A549 (cell line): ENCODE data around the gene YWHAG. TPM values are rescaled to one million over a fixed set of nuclear protein-coding genes. Genes with fewer than 3 reads are reported as not detected.

Source experiments
- ATAC-seq, 2 experiments: fragments of 200-7000 bp in 1 of 2; fragments of >200 bp in 1 of 2; cut with Nextera tagmentation in 1 of 2; cut with Tn5 transposase in 1 of 2; 3 replicates each; pipeline versions ENCODE4 v1.8.0 to v1.9.1; 2018 to 2020; ENCODE audit warnings: mild to moderate bottlenecking in 1 of 2, moderate library complexity in 1 of 2
- CTCF ChIA-PET: fragments of 300-600 bp; sonication (Branson Sonifier 250); formaldehyde crosslinking; extraction: SDS; loops from one replicate; lab custom pipeline; 2021; ENCODE audit warnings: antibody characterized with exemption, inconsistent platforms; lab: Yijun Ruan, JAX
- POLR2A ChIA-PET: fragments of 350-600 bp; formaldehyde crosslinking; extraction: SDS; loops from one replicate; lab custom pipeline; 2021; ENCODE audit warnings: antibody characterized with exemption, inconsistent platforms; lab: Yijun Ruan, JAX
- DNase-seq, 2 experiments: peaks; one replicate each; pipeline versions ENCODE4 v3.0.0 to v3.0.0-alpha.2; 2011 to 2016; ENCODE audit warnings: low read depth in 1 of 2, low spot score in 1 of 2
- FAIRE-seq: peaks from 2 replicates; lab custom pipeline; 2011; peaks lifted over from hg19 to GRCh38; lab: Jason Lieb, UNC
- H3K27ac ChIP-seq, 2 experiments: fragments of >200 bp; sonication (Bioruptor Twin); formaldehyde crosslinking; 3 replicates each; pipeline ENCODE4 v1.5.1; 2016 to 2017
- H3K4me1 ChIP-seq: fragments of >200 bp; sonication (Bioruptor Twin); formaldehyde crosslinking; 3 replicates; pipeline ENCODE4 v1.6.1; 2016
- H3K4me2 ChIP-seq: fragments of >200 bp; sonication (Bioruptor Twin); formaldehyde crosslinking; 3 replicates; pipeline ENCODE4 v1.6.1; 2016
- H3K4me3 ChIP-seq: fragments of >200 bp; sonication (Bioruptor Twin); formaldehyde crosslinking; 3 replicates; pipeline ENCODE4 v1.5.1; 2016
- H3K9me3 ChIP-seq: fragments of >200 bp; sonication (Bioruptor Twin); formaldehyde crosslinking; 3 replicates; pipeline ENCODE4 v1.6.1; 2016
- BHLHE40 ChIP-seq: IDR thresholded peaks from 2 replicates; pipeline ENCODE4 v1.6.1; 2012; ENCODE audit warnings: low read depth, low read length, inconsistent platforms
- CBX2 ChIP-seq: fragments of 200-600 bp; sonication (generic); IDR thresholded peaks from 2 replicates; pipeline ENCODE4 v1.6.1; 2016; ENCODE audit warnings: low read depth, mild to moderate bottlenecking, borderline replicate concordance
- CHD2 ChIP-seq: fragments of 150-350 bp; IDR thresholded peaks from 2 replicates; pipeline ENCODE4 v1.6.1; 2014; ENCODE audit warnings: low read length; ENCODE audit not compliant: partially characterized antibody
- CHD4 ChIP-seq: fragments of 200-600 bp; sonication (generic); IDR thresholded peaks from 2 replicates; pipeline ENCODE4 v1.6.1; 2016; ENCODE audit warnings: antibody characterized with exemption, mild to moderate bottlenecking, borderline replicate concordance
- EHF ChIP-seq: fragments of 250-450 bp; sonication (Bioruptor Pico); IDR thresholded peaks from 2 replicates; pipeline ENCODE4 v1.5.0; 2020; ENCODE audit warnings: mild to moderate bottlenecking
- EHMT2 ChIP-seq: fragments of 200-600 bp; sonication (generic); IDR thresholded peaks from 2 replicates; pipeline ENCODE4 v1.6.1; 2016; ENCODE audit warnings: antibody characterized with exemption, low read depth, mild to moderate bottlenecking, moderate library complexity
- EP300 ChIP-seq, 2 experiments: fragments of >200 bp; sonication (Bioruptor Twin); formaldehyde crosslinking; IDR thresholded peaks; 2 replicates in 1 of 2; 3 replicates in 1 of 2; pipeline ENCODE4 v1.6.1; 2016 to 2017
- FOSB ChIP-seq: fragments of 250-450 bp; sonication (Bioruptor Pico); IDR thresholded peaks from 2 replicates; pipeline ENCODE4 v1.5.0; 2020; ENCODE audit warnings: mild to moderate bottlenecking, moderate library complexity
- FOSL2 ChIP-seq, 2 experiments: fragments of 450-650 bp in 1 of 2; fragments of >200 bp in 1 of 2; sonication (Bioruptor Twin) in 1 of 2; formaldehyde crosslinking; IDR thresholded peaks; 2 replicates each; pipeline versions ENCODE4 v1.5.0 to v1.6.1; 2016 to 2020; ENCODE audit warnings: mild to moderate bottlenecking in 1 of 2, moderate library complexity in 1 of 2
- HDAC2 ChIP-seq: fragments of 200-600 bp; sonication (generic); IDR thresholded peaks from 2 replicates; pipeline ENCODE4 v1.6.1; 2016
- HEYL ChIP-seq: fragments of 250-450 bp; sonication (Bioruptor Pico); IDR thresholded peaks from 2 replicates; pipeline ENCODE4 v1.8.0; 2021; ENCODE audit warnings: mild to moderate bottlenecking, moderate library complexity
- HOXA7 ChIP-seq: fragments of 250-450 bp; sonication (Bioruptor Pico); IDR thresholded peaks from 2 replicates; pipeline ENCODE4 v1.5.0; 2020; ENCODE audit warnings: mild to moderate bottlenecking, moderate library complexity
- JUN ChIP-seq, 2 experiments: fragments of >200 bp; sonication (Bioruptor Twin); formaldehyde crosslinking; IDR thresholded peaks; 2 replicates in 1 of 2; 3 replicates in 1 of 2; pipeline ENCODE4 v1.6.1; 2016 to 2017
- KDM1A ChIP-seq: fragments of 200-600 bp; sonication (generic); IDR thresholded peaks from 2 replicates; pipeline ENCODE4 v1.6.1; 2016; ENCODE audit warnings: low read depth, mild to moderate bottlenecking
- MYC ChIP-seq: IDR thresholded peaks from 2 replicates; pipeline ENCODE4 v1.6.1; 2012; ENCODE audit warnings: mild to moderate bottlenecking, inconsistent platforms, low read length, improper control_type of control experiment, borderline replicate concordance
- NFE2L2 ChIP-seq: fragments of 150-350 bp; conservative IDR thresholded peaks from 2 replicates; pipeline ENCODE4 v1.6.1; 2014; ENCODE audit warnings: low read length
- NPAS2 ChIP-seq: fragments of 250-450 bp; sonication (Bioruptor Pico); IDR thresholded peaks from 2 replicates; pipeline ENCODE4 v1.8.0; 2022; ENCODE audit warnings: mild to moderate bottlenecking, moderate library complexity, borderline replicate concordance
- POLR2AphosphoS2 ChIP-seq: conservative IDR thresholded peaks from 2 replicates; pipeline ENCODE4 v1.6.1; 2012; ENCODE audit warnings: low read length, improper control_type of control experiment, inconsistent platforms
- RARB ChIP-seq: fragments of 250-450 bp; sonication (Bioruptor Pico); IDR thresholded peaks from 2 replicates; pipeline ENCODE4 v1.8.0; 2021; ENCODE audit warnings: mild to moderate bottlenecking, moderate library complexity
- RNF2 ChIP-seq: fragments of 200-600 bp; sonication (generic); IDR thresholded peaks from 2 replicates; pipeline ENCODE4 v1.6.1; 2016; ENCODE audit warnings: low read depth, mild to moderate bottlenecking, antibody characterized with exemption, moderate library complexity, borderline replicate concordance
- ZFP36 ChIP-seq: fragments of 450-650 bp; IDR thresholded peaks from 2 replicates; pipeline ENCODE4 v1.6.1; 2014; ENCODE audit warnings: borderline replicate concordance; ENCODE audit not compliant: partially characterized antibody
- ZNF302 ChIP-seq: fragments of 250-450 bp; sonication (Bioruptor Pico); IDR thresholded peaks from 2 replicates; pipeline ENCODE4 v1.9.0; 2021; ENCODE audit warnings: inconsistent platforms, mild to moderate bottlenecking, moderate library complexity
- WGBS: methylation state at CpG from one replicate; pipeline ENCODE4 v1.1.6; 2017; ENCODE audit errors: missing lambda C conversion rate; 5-methylcytosine and 5-hydroxymethylcytosine counted together
- polyA plus RNA-seq, 4 experiments: library from polyadenylated mRNA; depleted of rRNA in 3 of 4; stranded (reverse); fragments of >200 nt; fragmentation: RNase III in 1 of 4; extraction: RNeasy Plus Mini Kit Qiagen cat#74134 plus additional on column Dnase treatment in 1 of 4; gene quantifications; 2 replicates in 3 of 4; 3 replicates in 1 of 4; pipeline ENCODE4 v1.2.3, GENCODE V29; 2011 to 2017
- TF ChIP-seq, protein P1 (sequence below): fragments of 200-600 bp; sonication (generic); IDR thresholded peaks from 2 replicates; pipeline ENCODE4 v1.6.1; 2016; ENCODE audit warnings: antibody characterized with exemption, mild to moderate bottlenecking, moderate library complexity
- TF ChIP-seq, protein P2 (sequence below): fragments of 150-350 bp; IDR thresholded peaks from 2 replicates; pipeline ENCODE4 v1.6.1; 2014; ENCODE audit warnings: low read depth, mild to moderate bottlenecking, low read length

The YWHAG gene
- polyA plus RNA-seq, 2 of the 4 experiments (the other 2 are of a cell fraction), result 141 to 302 TPM

DNA sequence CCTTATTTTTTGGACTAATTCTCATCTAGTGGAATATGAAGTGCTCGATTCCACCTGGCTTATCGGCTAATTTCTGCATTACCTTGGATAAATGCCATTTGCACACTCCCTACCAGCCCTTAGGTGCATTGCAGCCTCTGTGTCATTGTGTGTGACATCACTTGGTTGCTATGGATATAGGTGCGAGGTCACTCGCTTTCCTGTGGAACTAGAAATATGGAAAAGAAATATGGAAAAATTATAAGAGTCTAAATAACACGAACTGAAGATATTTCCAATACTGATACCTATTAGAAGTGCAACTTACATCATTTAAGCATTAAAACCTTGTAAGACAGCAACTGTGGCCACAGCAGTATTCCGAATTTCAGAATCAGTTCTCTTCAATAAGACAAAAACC lies 2.0 kb downstream of the YWHAG start:
- Histone ChIP-seq H3K4me1 (peaks cover 49% of the 10 kb centered on the region), H3K27ac (0 out of 6 replicates have a peak overlapping the region, but pooled peaks of 1 of the 2 experiments have one; percentile 0)
- TF ChIP-seq ZNF302 (CRISPR knock-in tag) (0 out of 2 replicates have a peak, but pooled peaks have one; percentile 34), CBX2 (no peak), RNF2 (no peak), POLR2AphosphoS2 (0 out of 2 replicates have a peak, but pooled peaks have one; percentile 30), RARB (CRISPR knock-in tag) (0 out of 2 replicates have a peak, but pooled peaks have one; percentile 16)

DNA sequence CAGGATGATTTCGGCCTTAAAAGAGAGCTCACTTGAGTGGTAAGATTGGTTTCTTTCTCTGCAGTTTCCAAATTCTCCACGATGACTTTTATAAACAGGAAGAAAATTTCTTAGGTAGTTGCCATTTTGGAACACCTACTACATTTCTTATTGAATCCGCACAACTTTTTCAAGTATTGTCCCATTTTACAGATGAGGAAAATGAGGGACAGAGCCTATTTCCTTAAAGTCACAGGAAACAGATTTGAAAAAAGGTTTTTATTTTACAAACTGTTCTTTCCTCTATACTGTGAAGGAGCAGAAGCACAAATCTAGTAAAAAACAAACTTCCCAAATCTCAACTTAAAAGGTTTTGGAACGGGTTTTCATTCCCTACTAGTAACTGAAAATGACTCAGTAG lies 2.7 kb downstream of the YWHAG start:
- peak overlapping the region; percentile 79 for H3K4me2 ChIP-seq
- ChIA-PET POLR2A (interaction anchor here (0.8 to 1.4 kb wide), 2 partner anchors 22 to 68 kb away, joined by 3 read pairs; no protein-coding TSS in a partner anchor), CTCF (interaction anchor here (1.4 to 1.8 kb wide), 2 partner anchors 15 to 35 kb away, joined by 5 to 6 read pairs; no protein-coding TSS in a partner anchor)

More for the DNA sequence above, 2.0 kb downstream of the YWHAG start:
- peak in 1 of 2 experiments; percentile 66 for DNase-seq
- no peaks in the 10 kb centered on the region for H3K9me3 ChIP-seq
- peak overlapping the region; percentile 96 for H3K4me3 ChIP-seq
- 11% methylated on average over 6 of the region's 6 CpGs for WGBS
- no peak for ATAC-seq
- POLR2A ChIA-PET, result interaction anchor here (0.6 to 1.4 kb wide), 3 partner anchors 21 to 65 kb away, joined by 3 read pairs; no protein-coding TSS in a partner anchor
- peak overlapping the region; percentile 79 for H3K4me2 ChIP-seq
- no peak for FAIRE-seq
- CTCF ChIA-PET, result no interaction called here

DNA sequence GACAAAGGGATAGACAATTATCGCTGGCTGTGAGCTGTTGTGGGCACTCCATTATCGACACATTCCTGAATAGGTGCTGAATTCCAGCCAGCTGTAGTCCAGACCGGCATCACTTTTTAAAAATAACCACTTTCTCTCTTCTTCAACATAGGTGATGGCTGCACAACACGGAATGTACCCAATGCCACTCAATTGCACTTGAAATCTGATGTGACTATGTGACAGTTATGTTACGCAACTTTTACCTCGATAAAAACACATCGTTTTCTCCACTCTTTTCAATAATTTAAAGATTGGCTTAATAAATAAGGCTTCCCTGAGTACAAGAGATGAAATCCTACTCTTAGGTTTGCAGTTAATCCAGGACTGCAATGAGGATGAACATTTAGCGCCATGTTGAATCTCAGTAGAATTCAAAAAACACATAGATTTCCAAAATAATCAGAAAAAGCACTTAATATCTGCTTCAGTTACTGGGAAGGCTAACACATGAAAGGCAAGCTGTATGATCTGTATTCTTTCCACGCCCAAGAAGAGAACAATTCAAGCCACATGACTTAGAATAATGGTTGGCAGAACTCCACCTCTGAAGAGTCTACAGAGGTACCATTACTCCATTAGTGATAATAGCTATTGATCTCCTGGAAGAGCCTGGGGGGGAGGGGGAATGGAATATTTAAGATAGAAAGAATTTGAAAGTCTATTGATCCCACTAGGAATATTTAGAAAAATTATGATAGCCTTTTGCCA lies 3.6 kb downstream of the YWHAG start:
- no peaks in the 10 kb centered on the region for H3K9me3 ChIP-seq
- POLR2A ChIA-PET, result interaction anchor here (0.7 kb wide), 1 partner anchor 23 kb away, joined by 4 read pairs; no protein-coding TSS in a partner anchor
- H3K4me1 ChIP-seq, result peaks cover 58% of the 10 kb centered on the region
- ATAC-seq (no peak), DNase-seq (no peak), FAIRE-seq (no peak)
- CTCF ChIA-PET, result interaction anchor here (0.9 to 2.2 kb wide), 5 partner anchors 14 to 36 kb away, joined by 3 to 6 read pairs (median 5); no protein-coding TSS in a partner anchor
- no peak overlapping the region for H3K4me3 ChIP-seq
- H3K4me2 ChIP-seq, result peak overlapping the region; percentile 79
- WGBS, result 83% methylated on average over 9 of the region's 9 CpGs
- no peak overlapping the region for H3K27ac ChIP-seq
- TF ChIP-seq HOXA7 (peak; percentile 60; the same call in 1 of the 2 replicates), CHD2 (no peak), BHLHE40 (no peak), EHF (CRISPR knock-in tag) (no peak), RARB (CRISPR knock-in tag) (no peak), NPAS2 (CRISPR knock-in tag) (no peak), ZNF302 (CRISPR knock-in tag) (no peak), JUN (IDR thresholded peaks at IDR 0.05) (no peak)
- TF ChIP-seq, protein P1, sequence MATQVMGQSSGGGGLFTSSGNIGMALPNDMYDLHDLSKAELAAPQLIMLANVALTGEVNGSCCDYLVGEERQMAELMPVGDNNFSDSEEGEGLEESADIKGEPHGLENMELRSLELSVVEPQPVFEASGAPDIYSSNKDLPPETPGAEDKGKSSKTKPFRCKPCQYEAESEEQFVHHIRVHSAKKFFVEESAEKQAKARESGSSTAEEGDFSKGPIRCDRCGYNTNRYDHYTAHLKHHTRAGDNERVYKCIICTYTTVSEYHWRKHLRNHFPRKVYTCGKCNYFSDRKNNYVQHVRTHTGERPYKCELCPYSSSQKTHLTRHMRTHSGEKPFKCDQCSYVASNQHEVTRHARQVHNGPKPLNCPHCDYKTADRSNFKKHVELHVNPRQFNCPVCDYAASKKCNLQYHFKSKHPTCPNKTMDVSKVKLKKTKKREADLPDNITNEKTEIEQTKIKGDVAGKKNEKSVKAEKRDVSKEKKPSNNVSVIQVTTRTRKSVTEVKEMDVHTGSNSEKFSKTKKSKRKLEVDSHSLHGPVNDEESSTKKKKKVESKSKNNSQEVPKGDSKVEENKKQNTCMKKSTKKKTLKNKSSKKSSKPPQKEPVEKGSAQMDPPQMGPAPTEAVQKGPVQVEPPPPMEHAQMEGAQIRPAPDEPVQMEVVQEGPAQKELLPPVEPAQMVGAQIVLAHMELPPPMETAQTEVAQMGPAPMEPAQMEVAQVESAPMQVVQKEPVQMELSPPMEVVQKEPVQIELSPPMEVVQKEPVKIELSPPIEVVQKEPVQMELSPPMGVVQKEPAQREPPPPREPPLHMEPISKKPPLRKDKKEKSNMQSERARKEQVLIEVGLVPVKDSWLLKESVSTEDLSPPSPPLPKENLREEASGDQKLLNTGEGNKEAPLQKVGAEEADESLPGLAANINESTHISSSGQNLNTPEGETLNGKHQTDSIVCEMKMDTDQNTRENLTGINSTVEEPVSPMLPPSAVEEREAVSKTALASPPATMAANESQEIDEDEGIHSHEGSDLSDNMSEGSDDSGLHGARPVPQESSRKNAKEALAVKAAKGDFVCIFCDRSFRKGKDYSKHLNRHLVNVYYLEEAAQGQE, result 0 out of 2 replicates have a peak, but pooled peaks have one; percentile 18

More for the DNA sequence above, 2.7 kb downstream of the YWHAG start:
- peaks cover 54% of the 10 kb centered on the region for H3K4me1 ChIP-seq
- ATAC-seq (no peak), FAIRE-seq (no peak), DNase-seq (no peak)
- H3K4me3 ChIP-seq, result peak overlapping the region; percentile 96; the same call in 2 of the 3 replicates
- no peak for TF ChIP-seq FOSL2 (IDR thresholded peaks at IDR 0.05)
- TF ChIP-seq FOSL2 (CRISPR knock-in tag; IDR thresholded peaks at IDR 0.05), result no peak
- TF ChIP-seq KDM1A, result peak; percentile 85; the same call in 1 of the 2 replicates
- TF ChIP-seq CHD4, result no peak
- no peak for TF ChIP-seq ZFP36
- TF ChIP-seq EP300 (IDR thresholded peaks at IDR 0.05), result no peak
- TF ChIP-seq NFE2L2, result no peak
- 0 out of 2 replicates have a peak, but pooled peaks have one; percentile 58 for TF ChIP-seq HDAC2
- TF ChIP-seq, protein P2, sequence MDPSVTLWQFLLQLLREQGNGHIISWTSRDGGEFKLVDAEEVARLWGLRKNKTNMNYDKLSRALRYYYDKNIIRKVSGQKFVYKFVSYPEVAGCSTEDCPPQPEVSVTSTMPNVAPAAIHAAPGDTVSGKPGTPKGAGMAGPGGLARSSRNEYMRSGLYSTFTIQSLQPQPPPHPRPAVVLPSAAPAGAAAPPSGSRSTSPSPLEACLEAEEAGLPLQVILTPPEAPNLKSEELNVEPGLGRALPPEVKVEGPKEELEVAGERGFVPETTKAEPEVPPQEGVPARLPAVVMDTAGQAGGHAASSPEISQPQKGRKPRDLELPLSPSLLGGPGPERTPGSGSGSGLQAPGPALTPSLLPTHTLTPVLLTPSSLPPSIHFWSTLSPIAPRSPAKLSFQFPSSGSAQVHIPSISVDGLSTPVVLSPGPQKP, result no peak
- no peak for TF ChIP-seq HEYL (CRISPR knock-in tag)
- no peak for TF ChIP-seq NPAS2 (CRISPR knock-in tag)
- no peak for TF ChIP-seq ZNF302 (CRISPR knock-in tag)
- TF ChIP-seq, protein P1, result no peak
- TF ChIP-seq JUN (IDR thresholded peaks at IDR 0.05), result no peak
- TF ChIP-seq EHMT2, result no peak
- TF ChIP-seq MYC, result no peak
- TF ChIP-seq FOSB, result no peak
- 60% methylated on average over 4 of the region's 4 CpGs for WGBS
- no peaks in the 10 kb centered on the region for H3K9me3 ChIP-seq
- H3K27ac ChIP-seq, result no peak overlapping the region
